ENCODE data around the gene ARHGEF4. TPM values are rescaled to one million over a fixed set of nuclear protein-coding genes. Genes with fewer than 3 reads are reported as not detected.

The ARHGEF4 gene
- total and polyA plus RNA-seq, 2 donors (not counting 3 experiments of a cell fraction or from before 2014, with no cell fraction given): not detected

DNA sequence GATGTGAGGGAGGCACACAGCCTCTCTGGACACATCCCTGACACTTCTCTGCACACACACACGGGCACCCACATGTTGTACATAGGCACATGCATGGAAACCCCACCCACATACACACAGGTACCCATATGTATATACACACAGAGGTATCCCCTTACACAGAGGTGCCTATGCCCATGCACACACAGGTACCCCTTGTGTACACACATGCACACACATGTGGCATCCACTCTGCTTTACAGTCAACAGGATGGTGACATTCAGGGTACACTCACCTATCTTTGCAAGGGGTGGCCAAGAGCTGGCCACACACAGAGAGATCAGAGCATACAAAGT, 197.0 kb downstream of the ARHGEF4 start:
- dilution Hi-C loops (cut with MboI; ENCODE audit: extremely low pct_ligation_motif_present, low sequenced_read_pairs): no loop called here
- Histone ChIP-seq H3K9me1 (replicated peaks; ENCODE audit: control insufficient read depth, extremely low read depth, insufficient read depth, low read length) (no peaks in the 10 kb centered on the region), H3K4me1 (ENCODE audit: control insufficient read depth, extremely low read depth, insufficient read depth, low read length) (no peaks in the 10 kb centered on the region), H3K9ac (replicated peaks; ENCODE audit: extremely low read depth, insufficient read depth, low read length) (no peak overlapping the region), H4K20me1 (replicated peaks; ENCODE audit: control insufficient read depth, extremely low read depth, insufficient read depth, low read length) (no peaks in the 10 kb centered on the region), H3K9me3 (replicated peaks; ENCODE audit: control insufficient read depth, insufficient read depth, low read length) (no peaks in the 10 kb centered on the region), H3K4me2 (ENCODE audit: insufficient read depth, low read length) (no peak overlapping the region), H3K36me3 (ENCODE audit: control insufficient read depth in 2 of 2, extremely low read depth in 1 of 2, insufficient read depth in 2 of 2, low read length in 2 of 2) (no peaks in the 10 kb centered on the region), H3K27ac (ENCODE audit: insufficient read depth, low read depth, low read length) (no peak overlapping the region), H3K4me3 (replicated peaks in 1 of 3; ENCODE audit: insufficient read depth in 1 of 3, low read depth in 1 of 3, low read length in 3 of 3) (no peak overlapping the region), H2AFZ (ENCODE audit: low read depth, low read length) (no peak overlapping the region), H3K27me3 (ENCODE audit: control insufficient read depth in 2 of 2, insufficient read depth in 2 of 2, low read length in 2 of 2) (peaks cover 31 to 36% of the 10 kb centered on the region in 2 experiments), H3K79me2 (ENCODE audit: control insufficient read depth, insufficient read depth, low read length) (no peaks in the 10 kb centered on the region)
- no peak for FAIRE-seq
- ChIA-PET CTCF (interaction anchor here (0.9 kb wide), 1 partner anchor 32 kb away, joined by 3 read pairs; no protein-coding TSS in a partner anchor), POLR2A (no interaction called here)
- intact Hi-C loops (cut with micrococcal nuclease): no loop called here
- no peak for TF ChIP-seq POLR2A (IDR thresholded peaks at IDR 0.05; ENCODE audit: low read depth, low read length)
- no peak for TF ChIP-seq JUN (IDR thresholded peaks at IDR 0.05; ENCODE audit: borderline replicate concordance, insufficient read depth, insufficient read length, low read depth)
- TF ChIP-seq EZH2 (IDR thresholded peaks at IDR 0.05; ENCODE audit: borderline replicate concordance, low read depth, low read length, severe bottlenecking): no peak
- no peak for TF ChIP-seq FOS (IDR thresholded peaks at IDR 0.05; ENCODE audit: borderline replicate concordance, insufficient read depth, low read length)
- no peak for TF ChIP-seq GATA2 (IDR thresholded peaks at IDR 0.05; ENCODE audit: insufficient read depth, insufficient read length, low read depth, low read length)
- TF ChIP-seq MYC (IDR thresholded peaks at IDR 0.05; ENCODE audit: low read depth, low read length): no peak
- TF ChIP-seq, protein P1, sequence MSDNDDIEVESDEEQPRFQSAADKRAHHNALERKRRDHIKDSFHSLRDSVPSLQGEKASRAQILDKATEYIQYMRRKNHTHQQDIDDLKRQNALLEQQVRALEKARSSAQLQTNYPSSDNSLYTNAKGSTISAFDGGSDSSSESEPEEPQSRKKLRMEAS (IDR thresholded peaks at IDR 0.05; ENCODE audit: insufficient read depth, insufficient read length): no peak
- TF ChIP-seq, protein P2, sequence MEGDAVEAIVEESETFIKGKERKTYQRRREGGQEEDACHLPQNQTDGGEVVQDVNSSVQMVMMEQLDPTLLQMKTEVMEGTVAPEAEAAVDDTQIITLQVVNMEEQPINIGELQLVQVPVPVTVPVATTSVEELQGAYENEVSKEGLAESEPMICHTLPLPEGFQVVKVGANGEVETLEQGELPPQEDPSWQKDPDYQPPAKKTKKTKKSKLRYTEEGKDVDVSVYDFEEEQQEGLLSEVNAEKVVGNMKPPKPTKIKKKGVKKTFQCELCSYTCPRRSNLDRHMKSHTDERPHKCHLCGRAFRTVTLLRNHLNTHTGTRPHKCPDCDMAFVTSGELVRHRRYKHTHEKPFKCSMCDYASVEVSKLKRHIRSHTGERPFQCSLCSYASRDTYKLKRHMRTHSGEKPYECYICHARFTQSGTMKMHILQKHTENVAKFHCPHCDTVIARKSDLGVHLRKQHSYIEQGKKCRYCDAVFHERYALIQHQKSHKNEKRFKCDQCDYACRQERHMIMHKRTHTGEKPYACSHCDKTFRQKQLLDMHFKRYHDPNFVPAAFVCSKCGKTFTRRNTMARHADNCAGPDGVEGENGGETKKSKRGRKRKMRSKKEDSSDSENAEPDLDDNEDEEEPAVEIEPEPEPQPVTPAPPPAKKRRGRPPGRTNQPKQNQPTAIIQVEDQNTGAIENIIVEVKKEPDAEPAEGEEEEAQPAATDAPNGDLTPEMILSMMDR (IDR thresholded peaks at IDR 0.05; ENCODE audit: extremely low read depth in 1 of 2, insufficient read depth in 1 of 2, low read depth in 1 of 2, low read length in 2 of 2): no peak
- no peak for TF ChIP-seq POLR2AphosphoS5 (IDR thresholded peaks at IDR 0.05; ENCODE audit: insufficient read depth, low read depth, low read length)
- BruUV-seq (replicated peaks): no TSS peak
- no peak for DNase-seq (ENCODE audit: low read depth, low spot score)

All from endothelial cell of umbilical vein (primary cell).